ENCODE measurements around the gene IP6K3. TPM values are rescaled to one million over a fixed set of nuclear protein-coding genes. Genes with fewer than 3 reads are reported as not detected.

IP6K3 gene
- total and polyA plus RNA-seq, 2 donors (not counting 1 experiment from before 2014, with no cell fraction given) = not detected

- ATAC-seq (ENCODE audit: low read depth) (no peak), DNase-seq (no peak)
- no peak for TF ChIP-seq EZH2 (IDR thresholded peaks at IDR 0.05; ENCODE audit: borderline replicate concordance, insufficient read depth, low read depth, low read length, poor library complexity, severe bottlenecking)
- TF ChIP-seq CTCF (IDR thresholded peaks at IDR 0.05) = no peak
- no peak overlapping the region for H3K9ac ChIP-seq (ENCODE audit: low read length)
- peaks cover 5 to 53% of the 10 kb centered on the region in 2 experiments for H3K36me3 ChIP-seq (replicated peaks in 1 of 2; ENCODE audit: control extremely low read depth in 1 of 2, control insufficient read depth in 1 of 2, extremely low read depth in 1 of 2, insufficient read depth in 2 of 2, low read length in 1 of 2)
- 97% methylated on average over 6 of the region's 6 CpGs for WGBS (ENCODE audit: insufficient coverage)
- peaks cover 0 to 6% of the 10 kb centered on the region in 2 donors for H3K4me1 ChIP-seq (ENCODE audit: control insufficient read depth in 2 of 2, insufficient read depth in 2 of 2, low read length in 2 of 2)
- H4K20me1 ChIP-seq (ENCODE audit: control insufficient read depth, insufficient read depth, low read length, poor library complexity, severe bottlenecking) = peaks cover 44% of the 10 kb centered on the region
- CTCF ChIA-PET = interaction anchor here (0.6 to 8.1 kb wide), 6 partner anchors 8 to 382 kb away, joined by 3 to 81 read pairs (median 32); partner anchors contain the start of gene LEMD2
- Mint-ChIP-seq H3K27ac (no peak overlapping the region), H3K27me3 (peaks cover 3% of the 10 kb centered on the region), H3K9me3 (ENCODE audit: insufficient read depth) (no peaks in the 10 kb centered on the region), H3K4me3 (no peak overlapping the region), H3K4me1 (peaks cover 10% of the 10 kb centered on the region)
- H3K4me3 ChIP-seq (ENCODE audit: control extremely low read depth in 1 of 5, extremely low read depth in 1 of 5, insufficient read depth in 1 of 5, low read depth in 2 of 5, low read length in 4 of 5) = no peak overlapping the region
- peaks cover 0 to 7% (median 0%) of the 10 kb centered on the region in 4 experiments for H3K27me3 ChIP-seq (replicated peaks in 1 of 4; ENCODE audit: control extremely low read depth in 1 of 4, control insufficient read depth in 3 of 4, insufficient read depth in 4 of 4, low read length in 3 of 4)
- POLR2A ChIA-PET = no interaction called here
- H3K9me3 ChIP-seq (ENCODE audit: control extremely low read depth in 1 of 3, control insufficient read depth in 2 of 3, insufficient read depth in 1 of 3, low read length in 2 of 3) = no peaks in the 10 kb centered on the region
- no peak overlapping the region for H2AFZ ChIP-seq (ENCODE audit: insufficient read depth, low read depth, low read length, poor library complexity, severe bottlenecking)
- H3K79me2 ChIP-seq (ENCODE audit: control insufficient read depth, insufficient read depth, low read length) = no peaks in the 10 kb centered on the region
- intact Hi-C loops (cut with micrococcal nuclease) = no loop called here
- H3K4me2 ChIP-seq (replicated peaks; ENCODE audit: low read depth, low read length, poor library complexity, severe bottlenecking) = no peak overlapping the region
- H3K27ac ChIP-seq (ENCODE audit: low read length in 2 of 2) = no peak overlapping the region
Observed at GRCh38 chr6:33772902-33773472, 26.3 kb upstream of the IP6K3 start.

- DNase-seq = no peak
- Histone ChIP-seq H4K20me1 (ENCODE audit: control insufficient read depth, insufficient read depth, low read length, poor library complexity, severe bottlenecking) (peaks cover 37% of the 10 kb centered on the region), H3K4me3 (ENCODE audit: control extremely low read depth in 1 of 5, extremely low read depth in 1 of 5, insufficient read depth in 1 of 5, low read depth in 2 of 5, low read length in 4 of 5) (no peak overlapping the region), H3K4me1 (ENCODE audit: control insufficient read depth in 2 of 2, insufficient read depth in 2 of 2, low read length in 2 of 2) (peaks cover 0 to 6% of the 10 kb centered on the region in 2 donors), H3K27ac (ENCODE audit: low read length in 2 of 2) (no peak overlapping the region), H3K27me3 (replicated peaks in 1 of 4; ENCODE audit: control extremely low read depth in 1 of 4, control insufficient read depth in 3 of 4, insufficient read depth in 4 of 4, low read length in 3 of 4) (peaks cover 0 to 7% (median 0%) of the 10 kb centered on the region in 4 experiments), H3K9me3 (ENCODE audit: control extremely low read depth in 1 of 3, control insufficient read depth in 2 of 3, insufficient read depth in 1 of 3, low read length in 2 of 3) (peaks cover 0 to 1% (median 0%) of the 10 kb centered on the region in 3 donors), H3K79me2 (ENCODE audit: control insufficient read depth, insufficient read depth, low read length) (no peaks in the 10 kb centered on the region), H2AFZ (ENCODE audit: insufficient read depth, low read depth, low read length, poor library complexity, severe bottlenecking) (no peak overlapping the region), H3K9ac (ENCODE audit: low read length) (no peak overlapping the region), H3K36me3 (replicated peaks in 1 of 2; ENCODE audit: control extremely low read depth in 1 of 2, control insufficient read depth in 1 of 2, extremely low read depth in 1 of 2, insufficient read depth in 2 of 2, low read length in 1 of 2) (peaks cover 5 to 45% of the 10 kb centered on the region in 2 experiments), H3K4me2 (replicated peaks; ENCODE audit: low read depth, low read length, poor library complexity, severe bottlenecking) (no peak overlapping the region)
- 93% methylated on average over 20 of the region's 24 CpGs for WGBS (ENCODE audit: insufficient coverage)
- POLR2A ChIA-PET = no interaction called here
- H3K4me3 Mint-ChIP-seq = no peak overlapping the region
- no peak for ATAC-seq (ENCODE audit: low read depth)
- CTCF ChIA-PET = interaction anchor here (0.5 to 8.1 kb wide), 22 partner anchors 9 to 1574 kb away, joined by 3 to 81 read pairs (median 4); partner anchors contain the start of gene LEMD2
- intact Hi-C loops (cut with micrococcal nuclease) = no loop called here
- H3K27me3 Mint-ChIP-seq = peaks cover 6% of the 10 kb centered on the region
- H3K27ac Mint-ChIP-seq = no peak overlapping the region
- TF ChIP-seq CTCF (IDR thresholded peaks at IDR 0.05) = no peak
- TF ChIP-seq EZH2 (IDR thresholded peaks at IDR 0.05; ENCODE audit: borderline replicate concordance, insufficient read depth, low read depth, low read length, poor library complexity, severe bottlenecking) = no peak
- no peaks in the 10 kb centered on the region for H3K9me3 Mint-ChIP-seq (ENCODE audit: insufficient read depth)
- peaks cover 10% of the 10 kb centered on the region for H3K4me1 Mint-ChIP-seq
Observed at GRCh38 chr6:33772082-33772830, 25.6 kb upstream of the IP6K3 start.
